Mammary epithelial cell (primary cell): ENCODE measurements around the gene SLC35F1.

Source experiments
- CTCF ChIP-seq, 2 donors: IDR thresholded peaks in 1 of 2; conservative IDR thresholded peaks in 1 of 2; 2 replicates each; pipeline ENCODE4 v1.5.1; 2011 to 2012; ENCODE audit warnings: inconsistent platforms in 2 of 2, low read length in 2 of 2, mild to moderate bottlenecking in 2 of 2, control low read depth in 1 of 2, low read depth in 1 of 2; ENCODE audit not compliant: insufficient read depth in 1 of 2; ENCODE audit errors: extremely low read depth in 1 of 2
- EZH2 ChIP-seq: IDR thresholded peaks from 2 replicates; pipeline ENCODE4 v1.6.1; 2012; ENCODE audit warnings: low read length, inconsistent platforms, borderline replicate concordance

- no peak for TF ChIP-seq CTCF (conservative IDR thresholded peaks at IDR 0.05 in 1 of 2, IDR thresholded peaks at IDR 0.05 in 1 of 2; ENCODE audit: extremely low read depth in 1 of 2, insufficient read depth in 1 of 2, low read depth in 1 of 2, low read length in 2 of 2)
- no peak for TF ChIP-seq EZH2
Measured at GRCh38 chr6:117911150-117911549, 4.1 kb downstream of the SLC35F1 start.
